Thymus (tissue), 11 donors: ENCODE results near the gene UBE2M. TPM values are rescaled to one million over a fixed set of nuclear protein-coding genes. Genes with fewer than 3 reads are reported as not detected.

ENCODE experiments used
- DNase-seq, 9 donors: peaks; one replicate each; pipeline ENCODE4 v3.0.0-alpha.2; 2013; ENCODE audit warnings: low spot score in 9 of 9, low read depth in 6 of 9, missing footprints in 1 of 9
- H3K27ac ChIP-seq, 2 donors: one replicate each; pipeline ENCODE4 v1.5.1; 2013; ENCODE audit warnings: control low read depth in 1 of 2, low read depth in 1 of 2, low read length in 1 of 2, mild to moderate bottlenecking in 1 of 2, moderate library complexity in 1 of 2
- H3K27me3 ChIP-seq, 2 donors: one replicate each; pipeline ENCODE4 v1.5.1; 2013; ENCODE audit warnings: low read length in 1 of 2; ENCODE audit not compliant: control insufficient read depth in 2 of 2, insufficient read depth in 1 of 2
- H3K36me3 ChIP-seq, 2 donors: one replicate each; pipeline ENCODE4 v1.5.1; 2013; ENCODE audit warnings: low read length in 1 of 2, mild to moderate bottlenecking in 1 of 2, moderate library complexity in 1 of 2; ENCODE audit not compliant: control insufficient read depth in 2 of 2, insufficient read depth in 2 of 2
- H3K4me1 ChIP-seq, 2 donors: one replicate each; pipeline ENCODE4 v1.5.1; 2013; ENCODE audit warnings: low read length in 2 of 2; ENCODE audit not compliant: control insufficient read depth in 2 of 2, insufficient read depth in 2 of 2
- H3K4me3 ChIP-seq, 2 donors: one replicate each; pipeline ENCODE4 v1.5.1; 2013; ENCODE audit warnings: low read length in 2 of 2, control low read depth in 1 of 2, mild to moderate bottlenecking in 1 of 2
- H3K9me3 ChIP-seq, 2 donors: one replicate each; pipeline ENCODE4 v1.5.1; 2013; ENCODE audit warnings: low read length in 1 of 2, mild to moderate bottlenecking in 1 of 2; ENCODE audit not compliant: control insufficient read depth in 2 of 2, insufficient read depth in 1 of 2
- WGBS: extraction: QIAGEN DNeasy Blood & Tissue Kit; methylation state at CpG from one replicate; pipeline ENCODE4 v1.1.7; 2013; 5-methylcytosine and 5-hydroxymethylcytosine counted together
- polyA plus RNA-seq: library from polyadenylated mRNA; stranded (reverse); fragments of 200-250 nt; gene quantifications from one replicate; pipeline ENCODE4 v1.2.3, GENCODE V29; 2013
- total RNA-seq: library from RNA; stranded (reverse); fragments of 120-200 nt; gene quantifications from one replicate; pipeline ENCODE4 v1.2.4, GENCODE V29; 2013
- donor health status: healthy.

UBE2M gene
- total and polyA plus RNA-seq, 2 donors, result 33.3 to 43.9 TPM

GRCh38 chr19:58563034-58563573 is 4.7 kb upstream of the UBE2M start:
- Histone ChIP-seq H3K9me3 (no peaks in the 10 kb centered on the region), H3K4me3 (peak overlapping the region; percentile 20 to 49), H3K4me1 (peaks cover 22 to 33% of the 10 kb centered on the region in 2 donors), H3K27me3 (peaks cover 21 to 37% of the 10 kb centered on the region in 2 donors), H3K36me3 (peaks cover 7 to 12% of the 10 kb centered on the region in 2 donors), H3K27ac (no peak overlapping the region)
- no peak for DNase-seq
- 10% methylated on average over 40 of the region's 40 CpGs for WGBS

GRCh38 chr19:58562122-58563033 is 4.0 kb upstream of the UBE2M start:
- Histone ChIP-seq H3K27ac (peak overlapping the region in 1 of 2 donors; percentile 43), H3K27me3 (peaks cover 21 to 37% of the 10 kb centered on the region in 2 donors), H3K36me3 (peaks cover 4 to 10% of the 10 kb centered on the region in 2 donors), H3K9me3 (no peaks in the 10 kb centered on the region), H3K4me1 (peaks cover 26 to 40% of the 10 kb centered on the region in 2 donors), H3K4me3 (peak overlapping the region; percentile 20 to 49)
- 15% methylated on average over 107 of the region's 107 CpGs for WGBS
- DNase-seq, result peak in 1 of 9 donors; percentile 62

GRCh38 chr19:58561373-58562121 is 3.1 kb upstream of the UBE2M start:
- H3K27ac ChIP-seq, result no peak overlapping the region
- H3K4me1 ChIP-seq, result peaks cover 34 to 48% of the 10 kb centered on the region in 2 donors
- WGBS, result 82% methylated on average over 16 of the region's 16 CpGs
- DNase-seq, result no peak
- H3K27me3 ChIP-seq, result peaks cover 21 to 37% of the 10 kb centered on the region in 2 donors
- peaks cover 6 to 8% of the 10 kb centered on the region in 2 donors for H3K36me3 ChIP-seq
- H3K4me3 ChIP-seq, result no peak overlapping the region
- H3K9me3 ChIP-seq, result no peaks in the 10 kb centered on the region

GRCh38 chr19:58560921-58561320 is 2.5 kb upstream of the UBE2M start:
- peaks cover 12% of the 10 kb centered on the region in 2 donors for H3K36me3 ChIP-seq
- H3K4me3 ChIP-seq, result no peak overlapping the region
- H3K27ac ChIP-seq, result no peak overlapping the region
- H3K9me3 ChIP-seq, result no peaks in the 10 kb centered on the region
- DNase-seq, result no peak
- peaks cover 21 to 37% of the 10 kb centered on the region in 2 donors for H3K27me3 ChIP-seq
- peaks cover 34 to 50% of the 10 kb centered on the region in 2 donors for H3K4me1 ChIP-seq

GRCh38 chr19:58560007-58560887 is 1.8 kb upstream of the UBE2M start:
- Histone ChIP-seq H3K36me3 (peaks cover 14 to 16% of the 10 kb centered on the region in 2 donors), H3K27ac (peak overlapping the region; percentile 94 to 100), H3K4me1 (peaks cover 36 to 55% of the 10 kb centered on the region in 2 donors), H3K9me3 (no peaks in the 10 kb centered on the region), H3K4me3 (peak overlapping the region; percentile 67 to 71), H3K27me3 (peaks cover 21 to 37% of the 10 kb centered on the region in 2 donors)
- no peak for DNase-seq
- WGBS, result 93% methylated on average over 8 of the region's 8 CpGs

- DNase-seq, result peak in 2 of 9 donors; percentile 49 to 71
- Histone ChIP-seq H3K4me3 (peak overlapping the region; percentile 67 to 71), H3K27ac (peak overlapping the region; percentile 94 to 100), H3K36me3 (peaks cover 14 to 17% of the 10 kb centered on the region in 2 donors), H3K9me3 (no peaks in the 10 kb centered on the region), H3K4me1 (peaks cover 38 to 61% of the 10 kb centered on the region in 2 donors), H3K27me3 (peaks cover 21 to 37% of the 10 kb centered on the region in 2 donors)
- WGBS, result 1% methylated on average over 33 of the region's 33 CpGs
Observed at GRCh38 chr19:58559275-58560006, 1.0 kb upstream of the UBE2M start.

GRCh38 chr19:58558623-58559274 is 338 bp upstream of the UBE2M start:
- Histone ChIP-seq H3K36me3 (peaks cover 14 to 19% of the 10 kb centered on the region in 2 donors), H3K27me3 (peaks cover 18 to 33% of the 10 kb centered on the region in 2 donors), H3K4me3 (peak overlapping the region; percentile 67 to 71), H3K9me3 (no peaks in the 10 kb centered on the region), H3K4me1 (peaks cover 45 to 65% of the 10 kb centered on the region in 2 donors), H3K27ac (peak overlapping the region; percentile 99 to 100)
- under 1% methylated on average over 76 of the region's 76 CpGs for WGBS
- DNase-seq, result peak; percentile 94 to 100 (median 98)
